Sigmoid colon (tissue), 4 donors: ENCODE measurements around the gene VPS26A.

Source experiments
- CTCF ChIP-seq, 4 experiments: fragments of 450-650 bp in 3 of 4; fragments of 200-600 bp in 1 of 4; IDR thresholded peaks; one replicate each; pipeline ENCODE4 v1.5.1; 2016 to 2019; ENCODE audit warnings: antibody characterized with exemption in 4 of 4, mild to moderate bottlenecking in 3 of 4, moderate library complexity in 2 of 4
- EP300 ChIP-seq, 4 donors: sonication (generic); formaldehyde crosslinking; IDR thresholded peaks; one replicate each; pipeline ENCODE4 v1.6.1; 2017; ENCODE audit warnings: antibody characterized with exemption in 4 of 4
- POLR2A ChIP-seq, 2 donors: fragments of 450-650 bp; IDR thresholded peaks; one replicate each; pipeline ENCODE4 v1.6.1; 2016; ENCODE audit warnings: antibody characterized with exemption in 2 of 2, mild to moderate bottlenecking in 2 of 2, moderate library complexity in 2 of 2

GRCh38 chr10:69100136-69100872, 23.7 kb upstream of the VPS26A start:
- TF ChIP-seq POLR2A (IDR thresholded peaks at IDR 0.05) (no peak), EP300 (IDR thresholded peaks at IDR 0.05) (no peak), CTCF (IDR thresholded peaks at IDR 0.05) (no peak)
